GM10266 (cell line): ENCODE data around the gene BID.
A peak's percentile ranks its signal among the peaks of the same experiment; 100 is the strongest.

ENCODE experiments used
- DNase-seq: peaks from one replicate; pipeline ENCODE4 v3.0.0; 2012; ENCODE audit errors: extremely low spot score
- CTCF ChIP-seq: IDR thresholded peaks from 2 replicates; pipeline ENCODE4 v1.5.1; 2012; ENCODE audit warnings: mild to moderate bottlenecking, low read depth; ENCODE audit not compliant: control insufficient read depth, insufficient read depth; ENCODE audit errors: missing control alignments

Gene BID

GRCh38 chr22:17803609-17804270, 29.5 kb upstream of the BID start:
- no peak for TF ChIP-seq CTCF
- DNase-seq = no peak

DNA sequence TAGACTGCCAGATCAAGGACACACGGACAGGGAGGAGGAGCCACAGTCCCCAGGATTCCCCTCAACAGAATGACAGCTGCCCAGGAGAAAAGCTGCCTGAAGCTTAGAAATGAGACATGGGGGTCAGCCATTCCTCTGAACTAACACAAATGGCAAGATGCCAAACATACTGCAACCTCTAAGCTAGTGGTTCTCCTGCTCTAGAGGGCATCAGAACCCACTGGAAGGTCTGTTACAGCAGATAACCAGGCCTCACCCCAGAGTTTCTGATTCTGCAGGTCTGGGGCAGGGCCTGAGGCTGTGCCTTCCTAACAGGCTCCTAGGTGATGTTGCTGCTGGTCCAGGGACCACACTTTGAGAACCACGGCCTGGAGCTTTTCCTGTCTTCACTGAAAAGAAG, 28.6 kb upstream of the BID start:
- no peak for TF ChIP-seq CTCF
- no peak for DNase-seq

GRCh38 chr22:17802411-17802810, 28.1 kb upstream of the BID start:
- DNase-seq = no peak
- TF ChIP-seq CTCF = no peak

DNA sequence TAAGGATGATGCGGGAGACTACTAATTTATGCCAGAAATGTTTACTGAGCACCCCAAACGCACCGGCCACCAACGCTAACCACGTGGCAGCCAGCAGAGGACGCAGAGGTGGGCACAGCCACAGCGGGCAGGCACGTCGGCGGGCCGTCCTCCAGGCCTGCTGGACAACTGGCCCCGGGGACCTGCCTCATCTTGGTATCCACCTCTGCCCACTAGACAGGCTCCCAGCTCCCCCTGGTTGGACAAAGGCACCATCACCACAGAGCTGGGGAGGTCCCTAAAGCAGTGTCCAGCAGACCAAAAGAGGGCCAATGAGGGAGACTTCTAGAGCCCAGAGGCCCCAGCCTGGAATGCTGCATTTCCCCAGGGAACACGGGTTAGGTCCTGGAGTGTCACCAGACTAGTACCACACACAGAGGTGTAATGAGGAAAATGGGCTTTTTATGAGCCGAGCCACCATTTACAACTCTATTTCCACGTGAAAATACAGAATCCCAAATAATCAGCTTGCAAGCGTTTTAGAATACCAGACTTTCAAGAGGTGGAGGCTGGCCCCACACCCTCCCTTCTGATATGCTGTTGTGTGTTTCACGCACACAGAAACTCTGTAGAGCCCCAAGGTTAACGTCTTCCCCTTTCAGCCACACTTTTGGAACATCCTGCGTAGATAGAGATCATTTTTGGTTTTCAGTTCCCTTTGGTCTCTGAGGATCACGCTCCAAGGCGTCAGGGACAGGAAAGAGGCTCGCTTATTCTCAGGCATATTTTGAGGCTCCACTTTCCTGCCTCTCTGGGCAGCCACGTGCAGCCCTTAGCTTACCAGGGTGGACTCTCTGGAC, 23.7 kb upstream of the BID start:
- no peak for TF ChIP-seq CTCF
- peak; percentile 80 for DNase-seq

DNA sequence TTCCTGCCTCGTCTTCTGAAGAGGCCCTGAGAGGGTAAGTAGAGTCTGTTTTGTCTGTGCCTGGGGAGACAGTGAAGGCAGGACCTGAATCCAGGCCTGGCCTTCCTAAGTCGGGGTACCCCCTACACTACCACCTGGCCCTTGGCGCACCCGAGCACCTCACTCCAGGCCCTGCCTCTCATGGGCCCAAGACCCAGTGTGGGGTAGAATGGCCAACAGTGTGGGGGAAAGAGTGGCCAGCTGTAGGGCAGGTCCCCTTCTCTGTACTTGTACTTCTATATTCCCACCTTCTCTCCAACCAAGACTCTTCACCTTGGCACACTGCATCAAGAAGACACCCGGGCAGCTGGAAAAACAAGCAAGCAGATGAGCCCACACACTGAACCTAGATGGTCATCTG, 22.4 kb upstream of the BID start:
- no peak for TF ChIP-seq CTCF
- no peak for DNase-seq

DNA sequence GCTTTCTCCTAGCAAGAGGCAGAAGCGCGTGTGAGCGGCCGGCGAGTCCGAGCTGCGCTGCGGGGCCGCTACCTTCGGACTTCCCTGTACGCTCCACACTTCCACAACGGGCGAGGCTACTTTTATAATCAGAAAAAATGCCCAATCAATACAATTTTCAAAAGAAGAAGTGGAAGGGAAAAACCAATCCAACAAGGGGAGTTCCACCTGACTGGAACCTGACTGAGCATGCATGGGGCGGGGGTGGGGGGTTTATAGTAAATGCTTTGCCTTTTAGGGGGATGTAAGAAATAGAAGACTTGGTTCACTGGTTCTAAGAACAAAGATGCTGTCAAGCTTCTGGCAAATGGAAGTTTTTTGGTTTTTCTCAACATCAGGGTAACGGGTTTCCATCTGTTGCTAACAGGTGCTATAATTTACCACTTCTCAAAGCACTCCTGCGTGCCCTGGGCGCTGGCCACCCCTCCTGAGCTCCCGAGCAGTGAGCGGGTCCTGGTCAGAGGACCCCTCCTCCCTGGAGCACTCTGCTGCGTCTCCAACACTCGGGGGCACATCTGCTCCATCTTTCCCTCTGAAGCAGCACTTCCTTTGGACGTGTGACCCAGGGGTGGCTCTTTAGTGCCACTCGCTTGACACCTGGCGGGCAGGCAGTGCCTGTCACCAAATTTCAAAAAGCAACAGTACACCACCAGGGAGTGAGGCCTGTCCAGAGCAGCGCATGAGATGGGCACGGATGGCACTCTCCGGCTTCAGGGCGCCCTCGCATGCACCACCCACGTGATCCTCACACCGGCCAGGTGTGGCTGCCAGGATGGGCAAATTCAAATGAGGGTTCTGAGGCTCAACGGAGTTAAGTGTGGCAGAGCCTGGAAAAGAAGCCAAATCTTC, 21.6 kb upstream of the BID start:
- peak; percentile 41 for TF ChIP-seq CTCF

More for the DNA sequence above, 21.6 kb upstream of the BID start:
- DNase-seq = peak; percentile 79
